Activated CD4-positive, alpha-beta T cell treated with anti-CD3 and anti-CD28 coated beads, Interleukin-2, amount 10 ng/mL, durations not matched to agents 24 days and 14 days (primary cell): ENCODE data around the gene VPS37C. TPM values are rescaled to one million over a fixed set of nuclear protein-coding genes. Genes with fewer than 3 reads are reported as not detected.

ENCODE experiments used
- DNase-seq: peaks from one replicate; pipeline ENCODE4 v3.0.0; 2022
- H3K27ac Mint-ChIP-seq: one replicate; pipeline ENCODE4 v1.8.0; 2022; ENCODE audit warnings: mild to moderate bottlenecking, mixed read lengths
- H3K27me3 Mint-ChIP-seq: one replicate; pipeline ENCODE4 v1.8.0; 2022; ENCODE audit warnings: mixed read lengths
- H3K36me3 Mint-ChIP-seq: one replicate; pipeline ENCODE4 v1.8.0; 2022; ENCODE audit warnings: low read depth, mild to moderate bottlenecking, mixed read lengths
- H3K4me1 Mint-ChIP-seq: one replicate; pipeline ENCODE4 v1.8.0; 2021; ENCODE audit warnings: mixed read lengths
- H3K4me3 Mint-ChIP-seq: one replicate; pipeline ENCODE4 v1.8.0; 2022; ENCODE audit warnings: mild to moderate bottlenecking, moderate library complexity, mixed read lengths
- H3K9me3 Mint-ChIP-seq: one replicate; pipeline ENCODE4 v1.8.0; 2021; ENCODE audit warnings: mixed read lengths
- intact Hi-C: fragments of 100-400 bp; cut with micrococcal nuclease; formaldehyde crosslinking; loops from one replicate; pipeline ENCODE4 v1.15.1; 2023
- total RNA-seq: library from RNA; stranded (reverse); gene quantifications from 2 replicates; pipeline ENCODE4 v1.2.3, GENCODE V29; 2022

Gene VPS37C
- total RNA-seq, 1 donor from 2014 or later = 13.7 TPM

GRCh38 chr11:61129639-61130523 lies 31.3 kb downstream of the VPS37C start:
- intact Hi-C loops = loop anchor here (1.0 to 10.0 kb wide), 5 partner anchors 47 to 295 kb away; no protein-coding TSS in a partner anchor
- no peaks in the 10 kb centered on the region for H3K9me3 Mint-ChIP-seq
- DNase-seq = peak; percentile 97
- peaks cover 13% of the 10 kb centered on the region for H3K4me1 Mint-ChIP-seq
- H3K36me3 Mint-ChIP-seq = peaks cover 28% of the 10 kb centered on the region
- peak overlapping the region; percentile 64 for H3K27ac Mint-ChIP-seq
- H3K27me3 Mint-ChIP-seq = no peaks in the 10 kb centered on the region
- peak overlapping the region; percentile 50 for H3K4me3 Mint-ChIP-seq

GRCh38 chr11:61128947-61129638 lies 32.1 kb downstream of the VPS37C start:
- Mint-ChIP-seq H3K27me3 (no peaks in the 10 kb centered on the region), H3K27ac (peak overlapping the region; percentile 56), H3K9me3 (no peaks in the 10 kb centered on the region), H3K4me1 (peaks cover 13% of the 10 kb centered on the region), H3K4me3 (no peak overlapping the region), H3K36me3 (peaks cover 36% of the 10 kb centered on the region)
- intact Hi-C loops = loop anchor here (1.0 to 2.0 kb wide), 4 partner anchors 46 to 159 kb away; no protein-coding TSS in a partner anchor
- no peak for DNase-seq

- Mint-ChIP-seq H3K27me3 (no peaks in the 10 kb centered on the region), H3K27ac (peak overlapping the region; percentile 74), H3K36me3 (peaks cover 46% of the 10 kb centered on the region), H3K4me1 (peaks cover 16% of the 10 kb centered on the region), H3K4me3 (no peak overlapping the region), H3K9me3 (no peaks in the 10 kb centered on the region)
- intact Hi-C loops = loop anchor here (2.0 kb wide), 2 partner anchors 45 to 59 kb away; no protein-coding TSS in a partner anchor
- no peak for DNase-seq
Observed at GRCh38 chr11:61127991-61128390, 33.2 kb downstream of the VPS37C start.

- no peak for DNase-seq
- H3K4me3 Mint-ChIP-seq = no peak overlapping the region
- H3K9me3 Mint-ChIP-seq = peaks cover 3% of the 10 kb centered on the region
- H3K36me3 Mint-ChIP-seq = peaks cover 63% of the 10 kb centered on the region
- intact Hi-C loops = no loop called here
- H3K27me3 Mint-ChIP-seq = no peaks in the 10 kb centered on the region
- H3K27ac Mint-ChIP-seq = no peak overlapping the region
- peaks cover 23% of the 10 kb centered on the region for H3K4me1 Mint-ChIP-seq
Observed at GRCh38 chr11:61126256-61126655, 35.0 kb downstream of the VPS37C start.

- H3K27ac Mint-ChIP-seq = no peak overlapping the region
- H3K4me3 Mint-ChIP-seq = no peak overlapping the region
- peaks cover 31% of the 10 kb centered on the region for H3K4me1 Mint-ChIP-seq
- H3K27me3 Mint-ChIP-seq = no peaks in the 10 kb centered on the region
- DNase-seq = no peak
- H3K9me3 Mint-ChIP-seq = peaks cover 3% of the 10 kb centered on the region
- H3K36me3 Mint-ChIP-seq = peaks cover 73% of the 10 kb centered on the region
- intact Hi-C loops = no loop called here
Observed at GRCh38 chr11:61125310-61125684, 35.9 kb downstream of the VPS37C start.

- H3K27me3 Mint-ChIP-seq = no peaks in the 10 kb centered on the region
- H3K27ac Mint-ChIP-seq = peak overlapping the region; percentile 71
- peaks cover 78% of the 10 kb centered on the region for H3K36me3 Mint-ChIP-seq
- intact Hi-C loops = no loop called here
- no peak for DNase-seq
- H3K9me3 Mint-ChIP-seq = peaks cover 3% of the 10 kb centered on the region
- no peak overlapping the region for H3K4me3 Mint-ChIP-seq
- peaks cover 31% of the 10 kb centered on the region for H3K4me1 Mint-ChIP-seq
Observed at GRCh38 chr11:61124574-61125309, 36.5 kb downstream of the VPS37C start.

GRCh38 chr11:61123775-61124571 lies 37.3 kb downstream of the VPS37C start:
- Mint-ChIP-seq H3K27ac (peak overlapping the region; percentile 71), H3K9me3 (peaks cover 3% of the 10 kb centered on the region), H3K27me3 (no peaks in the 10 kb centered on the region), H3K4me3 (no peak overlapping the region), H3K36me3 (peaks cover 86% of the 10 kb centered on the region), H3K4me1 (peaks cover 33% of the 10 kb centered on the region)
- intact Hi-C loops = no loop called here
- DNase-seq = no peak

- Mint-ChIP-seq H3K27ac (peak overlapping the region; percentile 16), H3K4me3 (no peak overlapping the region), H3K4me1 (peaks cover 38% of the 10 kb centered on the region), H3K9me3 (peaks cover 3% of the 10 kb centered on the region), H3K36me3 (peaks cover 90% of the 10 kb centered on the region), H3K27me3 (no peaks in the 10 kb centered on the region)
- DNase-seq = no peak
- intact Hi-C loops = no loop called here
Observed at GRCh38 chr11:61122761-61123160, 38.5 kb downstream of the VPS37C start.

- Mint-ChIP-seq H3K27me3 (no peaks in the 10 kb centered on the region), H3K9me3 (peaks cover 3% of the 10 kb centered on the region), H3K27ac (peak overlapping the region; percentile 82), H3K4me1 (peaks cover 41% of the 10 kb centered on the region), H3K4me3 (no peak overlapping the region), H3K36me3 (peaks cover 86% of the 10 kb centered on the region)
- intact Hi-C loops = no loop called here
- DNase-seq = no peak
Observed at GRCh38 chr11:61121917-61122316, 39.3 kb downstream of the VPS37C start.

- Mint-ChIP-seq H3K27ac (peak overlapping the region; percentile 82), H3K4me1 (peaks cover 47% of the 10 kb centered on the region)
Observed at GRCh38 chr11:61121192-61121831, 39.9 kb downstream of the VPS37C start.

GRCh38 chr11:61120706-61121191 lies 40.5 kb downstream of the VPS37C start:
- H3K36me3 Mint-ChIP-seq = peaks cover 86% of the 10 kb centered on the region
- H3K27ac Mint-ChIP-seq = peak overlapping the region; percentile 72
- H3K27me3 Mint-ChIP-seq = no peaks in the 10 kb centered on the region
- H3K9me3 Mint-ChIP-seq = peaks cover 9% of the 10 kb centered on the region
- peak overlapping the region; percentile 77 for H3K4me3 Mint-ChIP-seq
- peak; percentile 76 for DNase-seq
- peaks cover 48% of the 10 kb centered on the region for H3K4me1 Mint-ChIP-seq
- intact Hi-C loops = no loop called here

More at GRCh38 chr11:61121192-61121831, 39.9 kb downstream of the VPS37C start:
- intact Hi-C loops = no loop called here
- no peaks in the 10 kb centered on the region for H3K27me3 Mint-ChIP-seq
- DNase-seq = no peak
- H3K9me3 Mint-ChIP-seq = peaks cover 9% of the 10 kb centered on the region
- no peak overlapping the region for H3K4me3 Mint-ChIP-seq
- peaks cover 86% of the 10 kb centered on the region for H3K36me3 Mint-ChIP-seq

GRCh38 chr11:61120099-61120705 lies 41.0 kb downstream of the VPS37C start:
- peaks cover 53% of the 10 kb centered on the region for H3K4me1 Mint-ChIP-seq
- H3K27me3 Mint-ChIP-seq = no peaks in the 10 kb centered on the region
- no peak for DNase-seq
- H3K9me3 Mint-ChIP-seq = peaks cover 9% of the 10 kb centered on the region
- peaks cover 90% of the 10 kb centered on the region for H3K36me3 Mint-ChIP-seq
- H3K4me3 Mint-ChIP-seq = peak overlapping the region; percentile 77
- H3K27ac Mint-ChIP-seq = peak overlapping the region; percentile 90
- intact Hi-C loops = no loop called here
